Astrocyte (in vitro differentiated cells and primary cell): ENCODE results near the gene FAM227B. TPM values are rescaled to one million over a fixed set of nuclear protein-coding genes. Genes with fewer than 3 reads are reported as not detected.

ENCODE experiments used
- DNase-seq: peaks from one replicate; pipeline ENCODE4 v3.0.0-alpha.2; 2010; ENCODE audit warnings: low read depth
- FAIRE-seq: peaks from 2 replicates; lab custom pipeline; 2011; peaks lifted over from hg19 to GRCh38; lab: Jason Lieb, UNC
- H2AFZ ChIP-seq: 2 replicates; pipeline ENCODE4 v1.6.0; 2012; ENCODE audit warnings: low read depth, low read length, inconsistent platforms
- H3K27ac ChIP-seq: 2 replicates; pipeline ENCODE4 v1.5.1; 2011; ENCODE audit warnings: low read depth, low read length, inconsistent platforms
- H3K27me3 ChIP-seq: 2 replicates; pipeline ENCODE4 v1.6.0; 2011; ENCODE audit warnings: low read length, inconsistent platforms; ENCODE audit not compliant: insufficient read depth
- H3K36me3 ChIP-seq: 2 replicates; pipeline ENCODE4 v1.5.1; 2011; ENCODE audit warnings: low read length, inconsistent platforms; ENCODE audit not compliant: insufficient read depth
- H3K4me1 ChIP-seq: 2 replicates; pipeline ENCODE4 v1.5.1; 2011; ENCODE audit warnings: low read length, inconsistent platforms; ENCODE audit not compliant: insufficient read depth
- H3K4me2 ChIP-seq: 2 replicates; pipeline ENCODE4 v1.6.0; 2012; ENCODE audit warnings: low read length, inconsistent platforms
- H3K4me3 ChIP-seq: 2 replicates; pipeline ENCODE4 v1.5.1; 2011; ENCODE audit warnings: low read depth, mild to moderate bottlenecking, low read length, inconsistent platforms; ENCODE audit not compliant: insufficient read depth
- H3K79me2 ChIP-seq: 2 replicates; pipeline ENCODE4 v1.6.0; 2012; ENCODE audit warnings: mild to moderate bottlenecking, low read length, inconsistent platforms; ENCODE audit not compliant: insufficient read depth
- H3K9ac ChIP-seq: 2 replicates; pipeline ENCODE4 v1.6.0; 2012; ENCODE audit warnings: mild to moderate bottlenecking, low read length, inconsistent platforms
- H3K9me3 ChIP-seq: 2 replicates; pipeline ENCODE4 v1.5.1; 2012; ENCODE audit warnings: low read depth, mild to moderate bottlenecking, low read length, inconsistent platforms; ENCODE audit not compliant: insufficient read depth
- H4K20me1 ChIP-seq: 2 replicates; pipeline ENCODE4 v1.6.0; 2012; ENCODE audit warnings: low read length, inconsistent platforms; ENCODE audit not compliant: insufficient read depth
- H3K27ac Mint-ChIP-seq: one replicate; pipeline ENCODE4 v1.8.0; 2021; ENCODE audit warnings: mild to moderate bottlenecking, mixed read lengths; ENCODE audit not compliant: unreplicated experiment
- H3K27me3 Mint-ChIP-seq: one replicate; pipeline ENCODE4 v1.8.0; 2021; ENCODE audit warnings: low read depth, mixed read lengths; ENCODE audit not compliant: unreplicated experiment
- H3K36me3 Mint-ChIP-seq: one replicate; pipeline ENCODE4 v1.8.0; 2021; ENCODE audit warnings: low read depth, mixed read lengths; ENCODE audit not compliant: unreplicated experiment
- H3K4me1 Mint-ChIP-seq: one replicate; pipeline ENCODE4 v1.8.0; 2021; ENCODE audit warnings: low read depth, mixed read lengths; ENCODE audit not compliant: unreplicated experiment
- H3K4me3 Mint-ChIP-seq: one replicate; pipeline ENCODE4 v1.8.0; 2021; ENCODE audit warnings: mild to moderate bottlenecking, moderate library complexity, mixed read lengths; ENCODE audit not compliant: unreplicated experiment
- H3K9me3 Mint-ChIP-seq: one replicate; pipeline ENCODE4 v1.8.0; 2021; ENCODE audit warnings: mild to moderate bottlenecking, mixed read lengths; ENCODE audit not compliant: unreplicated experiment
- CTCF ChIP-seq: IDR thresholded peaks from 2 replicates; pipeline ENCODE4 v1.5.1; 2011; ENCODE audit warnings: low read depth, mild to moderate bottlenecking, inconsistent platforms, low read length, moderate library complexity; ENCODE audit not compliant: insufficient read depth
- EZH2 ChIP-seq: IDR thresholded peaks from 2 replicates; pipeline ENCODE4 v1.6.1; 2012; ENCODE audit warnings: mild to moderate bottlenecking, low read length, inconsistent platforms; ENCODE audit not compliant: insufficient read depth
- total RNA-seq: library from RNA; stranded (reverse); gene quantifications from 2 replicates; pipeline ENCODE4 v1.2.1, GENCODE V29; 2021

FAM227B gene
- total RNA-seq, 1 donor from 2014 or later = 5.7 TPM

- no peak overlapping the region for H3K4me2 ChIP-seq
- DNase-seq (no peak), FAIRE-seq (no peak)
- H3K79me2 ChIP-seq = no peaks in the 10 kb centered on the region
- no peak overlapping the region for H3K27ac ChIP-seq
- no peaks in the 10 kb centered on the region for H3K9me3 ChIP-seq
- H3K36me3 ChIP-seq = no peaks in the 10 kb centered on the region
- H4K20me1 ChIP-seq = no peaks in the 10 kb centered on the region
- H3K4me1 ChIP-seq = no peaks in the 10 kb centered on the region
- no peak overlapping the region for H3K4me3 ChIP-seq
- Mint-ChIP-seq H3K4me1 (no peaks in the 10 kb centered on the region), H3K27me3 (no peaks in the 10 kb centered on the region), H3K9me3 (no peaks in the 10 kb centered on the region), H3K36me3 (no peaks in the 10 kb centered on the region), H3K27ac (no peak overlapping the region), H3K4me3 (no peak overlapping the region)
- TF ChIP-seq EZH2 (no peak), CTCF (no peak)
- H3K9ac ChIP-seq = no peak overlapping the region
- H2AFZ ChIP-seq = no peak overlapping the region
- H3K27me3 ChIP-seq = no peaks in the 10 kb centered on the region
Observed at GRCh38 chr15:49664716-49665115, 44.1 kb upstream of the FAM227B start.

GRCh38 chr15:49656734-49657133, 36.1 kb upstream of the FAM227B start:
- Mint-ChIP-seq H3K36me3 (peaks cover 5% of the 10 kb centered on the region), H3K27me3 (no peaks in the 10 kb centered on the region), H3K9me3 (peaks cover 13% of the 10 kb centered on the region), H3K4me3 (no peak overlapping the region), H3K4me1 (no peaks in the 10 kb centered on the region), H3K27ac (no peak overlapping the region)
- Histone ChIP-seq H3K4me1 (no peaks in the 10 kb centered on the region), H3K9me3 (peaks cover 7% of the 10 kb centered on the region), H3K4me2 (no peak overlapping the region), H3K9ac (no peak overlapping the region), H3K4me3 (no peak overlapping the region), H3K27me3 (no peaks in the 10 kb centered on the region), H4K20me1 (no peaks in the 10 kb centered on the region), H3K79me2 (no peaks in the 10 kb centered on the region), H3K27ac (no peak overlapping the region), H2AFZ (no peak overlapping the region), H3K36me3 (no peaks in the 10 kb centered on the region)
- no peak for FAIRE-seq
- DNase-seq = no peak
- TF ChIP-seq CTCF (no peak), EZH2 (no peak)

GRCh38 chr15:49652922-49653321, 32.3 kb upstream of the FAM227B start:
- Histone ChIP-seq H3K27me3 (no peaks in the 10 kb centered on the region), H3K4me3 (no peak overlapping the region), H3K4me2 (no peak overlapping the region), H3K9ac (no peak overlapping the region), H3K9me3 (peaks cover 7% of the 10 kb centered on the region), H2AFZ (no peak overlapping the region), H4K20me1 (no peaks in the 10 kb centered on the region), H3K36me3 (no peaks in the 10 kb centered on the region), H3K4me1 (no peaks in the 10 kb centered on the region), H3K27ac (no peak overlapping the region), H3K79me2 (no peaks in the 10 kb centered on the region)
- H3K4me3 Mint-ChIP-seq = no peak overlapping the region
- peaks cover 12% of the 10 kb centered on the region for H3K9me3 Mint-ChIP-seq
- no peak for DNase-seq
- no peaks in the 10 kb centered on the region for H3K27me3 Mint-ChIP-seq
- no peak for FAIRE-seq
- H3K36me3 Mint-ChIP-seq = peaks cover 3% of the 10 kb centered on the region
- H3K27ac Mint-ChIP-seq = no peak overlapping the region
- TF ChIP-seq CTCF (no peak), EZH2 (no peak)
- peaks cover 7% of the 10 kb centered on the region for H3K4me1 Mint-ChIP-seq
